GM12878 (cell line): ENCODE measurements around the gene CDH15. TPM values are rescaled to one million over a fixed set of nuclear protein-coding genes. Genes with fewer than 3 reads are reported as not detected.

Source experiments
- ETV6 ChIP-seq, 2 experiments: fragments of 450-650 bp in 1 of 2; IDR thresholded peaks in 1 of 2; conservative IDR thresholded peaks in 1 of 2; 2 replicates each; pipeline ENCODE4 v1.6.1; 2014; ENCODE audit warnings: antibody characterized with exemption in 1 of 2, borderline replicate concordance in 1 of 2, low read depth in 1 of 2, mild to moderate bottlenecking in 1 of 2, moderate library complexity in 1 of 2
- IKZF1 ChIP-seq: fragments of 450-650 bp; conservative IDR thresholded peaks from 2 replicates; pipeline ENCODE4 v1.6.1; 2017; ENCODE audit warnings: antibody characterized with exemption, mild to moderate bottlenecking
- TBL1XR1 ChIP-seq: IDR thresholded peaks from 2 replicates; pipeline ENCODE4 v1.6.1; 2012; ENCODE audit warnings: low read depth, low read length, improper control_type of control experiment
- polyA plus RNA-seq, 11 experiments: library from polyadenylated mRNA; depleted of rRNA in 4 of 11; unstranded in 6 of 11; stranded (reverse) in 5 of 11; fragments of >200 nt; fragmentation: Nextera tagmentation in 4 of 11; fragmentation: Illumina TruSeq in 1 of 11; extraction: Ambion mirVana in 4 of 11; extraction: Trizol in 1 of 11; gene quantifications; 1 replicate in 1 of 11; 2 replicates in 10 of 11; pipeline versions ENCODE4 v1.2.1 to v1.2.3, GENCODE V29; 2011 to 2016; ENCODE audit warnings: inconsistent platforms in 2 of 11, missing spikeins in 2 of 11, low read depth in 1 of 11
- total RNA-seq, 4 experiments: library from RNA; depleted of rRNA in 3 of 4; stranded (reverse); fragments of >200 nt in 3 of 4; fragmentation: Illumina TruSeq in 1 of 4; extraction: Trizol in 1 of 4; gene quantifications; 2 replicates each; pipeline versions ENCODE4 v1.2.1 to v1.2.3, GENCODE V29; 2013 to 2021
- TF ChIP-seq, protein P1 (sequence below): fragments of 450-650 bp; IDR thresholded peaks from 2 replicates; pipeline ENCODE4 v1.6.1; 2017; ENCODE audit warnings: antibody characterized with exemption, mild to moderate bottlenecking, moderate library complexity
- TF ChIP-seq, protein P2 (sequence below): IDR thresholded peaks from 2 replicates; pipeline ENCODE4 v1.6.1; 2012; ENCODE audit warnings: improper control_type of control experiment, low read depth, low read length; ENCODE audit not compliant: insufficient replicate concordance

The CDH15 gene
- total and polyA plus RNA-seq, 10 of the 15 experiments (the other 5 are each of a cell fraction or from before 2014, with no cell fraction given): 0.02 to 0.06 TPM; not detected in 8

DNA sequence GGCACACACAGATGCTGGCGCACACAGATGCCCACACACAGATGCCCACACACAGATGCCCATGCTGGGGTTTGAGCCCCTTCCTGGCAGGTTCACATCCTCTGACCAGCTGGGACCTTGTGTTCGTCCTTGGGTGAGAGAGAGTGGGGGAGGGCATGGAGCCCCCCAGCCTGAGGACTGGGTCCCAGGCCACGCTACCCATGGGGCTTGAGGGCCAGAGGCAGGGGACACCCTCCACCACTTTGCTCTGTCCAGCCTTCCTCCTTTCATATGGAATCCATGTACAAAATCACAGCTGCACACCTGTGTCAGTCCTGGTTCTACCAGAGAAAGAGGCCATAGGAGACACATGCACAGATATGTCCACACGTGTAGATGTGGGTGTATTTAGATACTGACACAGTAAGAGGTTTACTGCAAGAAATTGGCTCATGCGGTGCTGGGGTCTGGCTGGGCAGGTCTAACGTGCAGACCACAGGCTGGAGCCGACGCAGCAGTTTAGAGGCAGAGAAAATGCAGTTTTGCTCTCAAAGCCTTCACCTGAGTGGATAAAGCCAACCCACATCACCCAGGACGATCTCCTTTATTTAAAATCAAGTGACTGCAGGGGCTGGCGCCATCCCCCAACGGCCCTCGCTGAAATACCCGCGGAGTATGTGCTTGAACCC lies 17.9 kb downstream of the CDH15 start (continued):
- TF ChIP-seq, protein P1, sequence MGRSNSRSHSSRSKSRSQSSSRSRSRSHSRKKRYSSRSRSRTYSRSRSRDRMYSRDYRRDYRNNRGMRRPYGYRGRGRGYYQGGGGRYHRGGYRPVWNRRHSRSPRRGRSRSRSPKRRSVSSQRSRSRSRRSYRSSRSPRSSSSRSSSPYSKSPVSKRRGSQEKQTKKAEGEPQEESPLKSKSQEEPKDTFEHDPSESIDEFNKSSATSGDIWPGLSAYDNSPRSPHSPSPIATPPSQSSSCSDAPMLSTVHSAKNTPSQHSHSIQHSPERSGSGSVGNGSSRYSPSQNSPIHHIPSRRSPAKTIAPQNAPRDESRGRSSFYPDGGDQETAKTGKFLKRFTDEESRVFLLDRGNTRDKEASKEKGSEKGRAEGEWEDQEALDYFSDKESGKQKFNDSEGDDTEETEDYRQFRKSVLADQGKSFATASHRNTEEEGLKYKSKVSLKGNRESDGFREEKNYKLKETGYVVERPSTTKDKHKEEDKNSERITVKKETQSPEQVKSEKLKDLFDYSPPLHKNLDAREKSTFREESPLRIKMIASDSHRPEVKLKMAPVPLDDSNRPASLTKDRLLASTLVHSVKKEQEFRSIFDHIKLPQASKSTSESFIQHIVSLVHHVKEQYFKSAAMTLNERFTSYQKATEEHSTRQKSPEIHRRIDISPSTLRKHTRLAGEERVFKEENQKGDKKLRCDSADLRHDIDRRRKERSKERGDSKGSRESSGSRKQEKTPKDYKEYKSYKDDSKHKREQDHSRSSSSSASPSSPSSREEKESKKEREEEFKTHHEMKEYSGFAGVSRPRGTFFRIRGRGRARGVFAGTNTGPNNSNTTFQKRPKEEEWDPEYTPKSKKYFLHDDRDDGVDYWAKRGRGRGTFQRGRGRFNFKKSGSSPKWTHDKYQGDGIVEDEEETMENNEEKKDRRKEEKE: no peak
- TF ChIP-seq TBL1XR1 (no peak), ETV6 (conservative IDR thresholded peaks at IDR 0.05 in 1 of 2, IDR thresholded peaks at IDR 0.05 in 1 of 2; ENCODE audit: borderline replicate concordance in 1 of 2, low read depth in 1 of 2) (no peak), IKZF1 (no peak)
- TF ChIP-seq, protein P2, sequence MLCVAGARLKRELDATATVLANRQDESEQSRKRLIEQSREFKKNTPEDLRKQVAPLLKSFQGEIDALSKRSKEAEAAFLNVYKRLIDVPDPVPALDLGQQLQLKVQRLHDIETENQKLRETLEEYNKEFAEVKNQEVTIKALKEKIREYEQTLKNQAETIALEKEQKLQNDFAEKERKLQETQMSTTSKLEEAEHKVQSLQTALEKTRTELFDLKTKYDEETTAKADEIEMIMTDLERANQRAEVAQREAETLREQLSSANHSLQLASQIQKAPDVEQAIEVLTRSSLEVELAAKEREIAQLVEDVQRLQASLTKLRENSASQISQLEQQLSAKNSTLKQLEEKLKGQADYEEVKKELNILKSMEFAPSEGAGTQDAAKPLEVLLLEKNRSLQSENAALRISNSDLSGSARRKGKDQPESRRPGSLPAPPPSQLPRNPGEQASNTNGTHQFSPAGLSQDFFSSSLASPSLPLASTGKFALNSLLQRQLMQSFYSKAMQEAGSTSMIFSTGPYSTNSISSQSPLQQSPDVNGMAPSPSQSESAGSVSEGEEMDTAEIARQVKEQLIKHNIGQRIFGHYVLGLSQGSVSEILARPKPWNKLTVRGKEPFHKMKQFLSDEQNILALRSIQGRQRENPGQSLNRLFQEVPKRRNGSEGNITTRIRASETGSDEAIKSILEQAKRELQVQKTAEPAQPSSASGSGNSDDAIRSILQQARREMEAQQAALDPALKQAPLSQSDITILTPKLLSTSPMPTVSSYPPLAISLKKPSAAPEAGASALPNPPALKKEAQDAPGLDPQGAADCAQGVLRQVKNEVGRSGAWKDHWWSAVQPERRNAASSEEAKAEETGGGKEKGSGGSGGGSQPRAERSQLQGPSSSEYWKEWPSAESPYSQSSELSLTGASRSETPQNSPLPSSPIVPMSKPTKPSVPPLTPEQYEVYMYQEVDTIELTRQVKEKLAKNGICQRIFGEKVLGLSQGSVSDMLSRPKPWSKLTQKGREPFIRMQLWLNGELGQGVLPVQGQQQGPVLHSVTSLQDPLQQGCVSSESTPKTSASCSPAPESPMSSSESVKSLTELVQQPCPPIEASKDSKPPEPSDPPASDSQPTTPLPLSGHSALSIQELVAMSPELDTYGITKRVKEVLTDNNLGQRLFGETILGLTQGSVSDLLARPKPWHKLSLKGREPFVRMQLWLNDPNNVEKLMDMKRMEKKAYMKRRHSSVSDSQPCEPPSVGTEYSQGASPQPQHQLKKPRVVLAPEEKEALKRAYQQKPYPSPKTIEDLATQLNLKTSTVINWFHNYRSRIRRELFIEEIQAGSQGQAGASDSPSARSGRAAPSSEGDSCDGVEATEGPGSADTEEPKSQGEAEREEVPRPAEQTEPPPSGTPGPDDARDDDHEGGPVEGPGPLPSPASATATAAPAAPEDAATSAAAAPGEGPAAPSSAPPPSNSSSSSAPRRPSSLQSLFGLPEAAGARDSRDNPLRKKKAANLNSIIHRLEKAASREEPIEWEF: no peak
- TF ChIP-seq, all 136 proteins: peak for 0
